GM12892 (cell line): ENCODE measurements around the gene PARPBP.

Experiments
- POLR2A ChIP-seq: IDR thresholded peaks from 2 replicates; pipeline ENCODE4 v1.6.1; 2011; ENCODE audit warnings: low read depth, low read length, control low read depth
- POLR2AphosphoS5 ChIP-seq: IDR thresholded peaks from 2 replicates; pipeline ENCODE4 v1.6.1; 2011; ENCODE audit warnings: low read depth, low read length, control low read depth

DNA sequence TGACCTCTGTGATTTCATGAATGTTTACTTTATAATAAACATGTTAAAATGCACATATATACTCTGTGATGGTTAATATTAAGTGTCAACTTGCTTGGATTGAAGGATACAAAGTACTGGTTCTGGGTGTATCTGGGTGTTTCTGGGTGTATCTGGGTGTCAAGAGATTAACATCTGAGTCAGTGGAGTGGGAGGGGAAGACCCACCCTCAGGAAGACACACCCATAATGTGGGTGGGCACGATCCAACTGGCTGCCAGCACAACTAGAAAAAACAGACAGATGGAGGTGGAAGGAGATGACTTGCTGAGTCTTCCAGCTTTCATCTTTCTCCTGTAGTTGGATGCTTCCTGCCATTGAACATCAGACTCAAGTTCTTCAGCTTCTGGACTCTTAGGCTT lies 12.0 kb upstream of the PARPBP start:
- TF ChIP-seq POLR2AphosphoS5 (no peak), POLR2A (no peak)
